SK-N-DZ (cell line): ENCODE data around the gene P4HA2.

Experiments
- DNase-seq: peaks from one replicate; pipeline ENCODE4 v3.0.0-alpha.2; 2015; ENCODE audit warnings: low spot score
- small RNA-seq, 2 experiments: library from RNA; depleted of rRNA; stranded (forward); fragments of <200 nt; gene quantifications; one replicate each; pipeline ENCODE3, GENCODE V24; 2014

Gene P4HA2

DNA sequence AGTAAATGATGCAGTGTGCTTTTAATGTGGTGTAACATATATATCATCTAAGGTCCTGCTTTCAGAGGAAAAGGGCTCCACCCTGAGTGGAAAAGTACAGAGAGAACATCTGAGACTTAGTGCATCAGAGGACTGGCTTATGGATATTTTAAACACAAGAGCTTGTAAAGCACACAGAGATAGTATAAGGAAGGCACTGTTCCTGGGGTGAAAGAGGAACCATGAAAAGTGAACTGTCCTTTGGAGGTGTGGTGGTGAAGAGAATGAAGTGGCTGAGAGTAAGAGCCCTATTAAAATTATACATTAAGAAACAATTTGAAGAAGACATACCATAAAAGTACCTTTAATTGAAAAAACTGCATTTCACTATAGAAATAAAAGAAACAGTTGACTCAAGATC, 85.2 kb downstream of the P4HA2 start:
- DNase-seq: no peak

Small RNA genes lying within 50 kb of the gene (small RNA-seq; reads per million reads assigned to genes)
- 0 reads per million in 2 experiments for gene AC063976.4
